Endothelial cell of umbilical vein (primary cell): Measurements from ENCODE around the gene SEZ6. TPM values are rescaled to one million over a fixed set of nuclear protein-coding genes. Genes with fewer than 3 reads are reported as not detected.

ENCODE experiments used
- BruUV-seq: library from RNA; stranded (reverse); fragments of 400-500 nt; replicated peaks from 2 replicates; lab custom pipeline; 2021; lab: Mats Ljungman, UMichigan
- CTCF ChIA-PET: fragments of 300-600, 350-600 bp; sonication (Branson Sonifier 250); formaldehyde crosslinking; loops from one replicate; lab custom pipeline; 2021; ENCODE audit warnings: antibody characterized with exemption, inconsistent platforms; lab: Charles Lee
- POLR2A ChIA-PET: fragments of 300-600, 350-600 bp; sonication (Branson Sonifier 250); formaldehyde crosslinking; loops from one replicate; lab custom pipeline; 2021; ENCODE audit warnings: antibody characterized with exemption, inconsistent platforms; lab: Charles Lee
- DNase-seq: peaks from one replicate; pipeline ENCODE4 v3.0.0-alpha.2; 2011; ENCODE audit warnings: low read depth, low spot score
- FAIRE-seq: peaks from 2 replicates; lab custom pipeline; 2011; peaks lifted over from hg19 to GRCh38; lab: Jason Lieb, UNC
- H2AFZ ChIP-seq: 2 replicates; pipeline ENCODE4 v1.6.0; 2012; ENCODE audit warnings: low read depth, low read length, control low read depth, inconsistent platforms
- H3K27ac ChIP-seq: 2 replicates; pipeline ENCODE4 v1.5.1; 2011; ENCODE audit warnings: low read depth, mild to moderate bottlenecking, control low read depth, low read length, moderate library complexity; ENCODE audit not compliant: insufficient read depth
- H3K27me3 ChIP-seq, 2 experiments: 2 replicates each; pipeline versions ENCODE4 v1.6.0 to v1.6.1; 2011; ENCODE audit warnings: low read length in 2 of 2, mixed read lengths in 1 of 2; ENCODE audit not compliant: control insufficient read depth in 2 of 2, insufficient read depth in 2 of 2
- H3K36me3 ChIP-seq, 2 experiments: 2 replicates in 1 of 2; 3 replicates in 1 of 2; pipeline ENCODE4 v1.5.1; 2011; ENCODE audit warnings: low read length in 2 of 2, mild to moderate bottlenecking in 1 of 2, moderate library complexity in 1 of 2; ENCODE audit not compliant: control insufficient read depth in 2 of 2, insufficient read depth in 2 of 2; ENCODE audit errors: extremely low read depth in 1 of 2
- H3K4me1 ChIP-seq: 3 replicates; pipeline ENCODE4 v1.5.1; 2011; ENCODE audit warnings: mild to moderate bottlenecking, low read length; ENCODE audit not compliant: control insufficient read depth, insufficient read depth; ENCODE audit errors: extremely low read depth
- H3K4me2 ChIP-seq: 2 replicates; pipeline ENCODE4 v1.6.1; 2011; ENCODE audit warnings: low read length, control low read depth, mixed read lengths; ENCODE audit not compliant: insufficient read depth
- H3K4me3 ChIP-seq, 3 experiments: fragments of 200-600 bp in 1 of 3; sonication (generic), shearing (Covaris generic) in 1 of 3; replicated peaks in 1 of 3; 2 replicates each; pipeline ENCODE4 v1.5.1; 2011 to 2016; ENCODE audit warnings: control low read depth in 3 of 3, low read length in 3 of 3, mild to moderate bottlenecking in 2 of 3, inconsistent platforms in 1 of 3, low read depth in 1 of 3, moderate library complexity in 1 of 3; ENCODE audit not compliant: insufficient read depth in 1 of 3
- H3K79me2 ChIP-seq: 2 replicates; pipeline ENCODE4 v1.6.0; 2012; ENCODE audit warnings: low read length, inconsistent platforms; ENCODE audit not compliant: control insufficient read depth, insufficient read depth
- H3K9ac ChIP-seq: replicated peaks from 2 replicates; pipeline ENCODE3; 2011; ENCODE audit warnings: low read length, control low read depth; ENCODE audit not compliant: insufficient read depth; ENCODE audit errors: extremely low read depth
- H3K9me1 ChIP-seq: replicated peaks from 3 replicates; pipeline ENCODE4 v1.6.0; 2011; ENCODE audit warnings: mild to moderate bottlenecking, low read length; ENCODE audit not compliant: control insufficient read depth, insufficient read depth; ENCODE audit errors: extremely low read depth
- H3K9me3 ChIP-seq: replicated peaks from 2 replicates; pipeline ENCODE4 v1.5.1; 2012; ENCODE audit warnings: low read length, inconsistent platforms; ENCODE audit not compliant: control insufficient read depth, insufficient read depth
- H4K20me1 ChIP-seq: replicated peaks from 2 replicates; pipeline ENCODE3; 2011; ENCODE audit warnings: mild to moderate bottlenecking, low read length; ENCODE audit not compliant: control insufficient read depth, insufficient read depth; ENCODE audit errors: extremely low read depth
- CTCF ChIP-seq, 2 donors: IDR thresholded peaks; 1 replicate in 1 of 2; 2 replicates in 1 of 2; pipeline ENCODE4 v1.5.1; 2011; ENCODE audit warnings: low read length in 2 of 2, mild to moderate bottlenecking in 2 of 2, moderate library complexity in 2 of 2, control low read depth in 1 of 2, inconsistent platforms in 1 of 2, low read depth in 1 of 2; ENCODE audit not compliant: insufficient read depth in 1 of 2; ENCODE audit errors: extremely low read depth in 1 of 2
- EZH2 ChIP-seq: IDR thresholded peaks from 2 replicates; pipeline ENCODE4 v1.6.1; 2012; ENCODE audit warnings: borderline replicate concordance, low read depth, mild to moderate bottlenecking, moderate library complexity, low read length, inconsistent platforms; ENCODE audit not compliant: severe bottlenecking
- GATA2 ChIP-seq: IDR thresholded peaks from 2 replicates; pipeline ENCODE4 v1.7.0; 2011; ENCODE audit warnings: low read depth, mild to moderate bottlenecking, moderate library complexity, mixed read lengths, low read length; ENCODE audit not compliant: insufficient read length, insufficient read depth
- POLR2AphosphoS5 ChIP-seq: IDR thresholded peaks from 2 replicates; pipeline ENCODE4 v1.6.1; 2012; ENCODE audit warnings: low read depth, mild to moderate bottlenecking, control low read depth, low read length, moderate library complexity; ENCODE audit not compliant: insufficient read depth
- dilution Hi-C: fragments of 300-500 bp; cut with MboI; formaldehyde crosslinking; loops from one replicate; pipeline ENCODE4 v1.15.0; 2019; ENCODE audit warnings: low sequenced_read_pairs; ENCODE audit not compliant: extremely low pct_ligation_motif_present
- intact Hi-C: fragments of 100-400 bp; cut with micrococcal nuclease; formaldehyde crosslinking; loops from one replicate; pipeline ENCODE4 v1.10.0; 2022
- polyA plus RNA-seq, 4 experiments: library from polyadenylated mRNA; depleted of rRNA in 3 of 4; stranded (reverse) in 3 of 4; unstranded in 1 of 4; fragments of >200 nt; gene quantifications; 2 replicates each; pipeline versions ENCODE4 v1.2.1 to v1.2.3, GENCODE V29; 2011 to 2012; ENCODE audit warnings: missing spikeins in 1 of 4
- total RNA-seq: library from RNA; stranded (reverse); gene quantifications from 2 replicates; pipeline ENCODE4 v1.2.3, GENCODE V29; 2021

Gene SEZ6
- total and polyA plus RNA-seq, 2 donors (not counting 3 experiments of a cell fraction or from before 2014, with no cell fraction given) = not detected

GRCh38 chr17:28912281-28912937, 93.4 kb downstream of the SEZ6 start:
- DNase-seq = peak; percentile 87
- dilution Hi-C loops = no loop called here

More at GRCh38 chr17:28912281-28912937, 93.4 kb downstream of the SEZ6 start:
- H3K9me3 ChIP-seq = no peaks in the 10 kb centered on the region
- H3K9me1 ChIP-seq = no peaks in the 10 kb centered on the region
- peaks cover 21% of the 10 kb centered on the region for H3K4me1 ChIP-seq
- no peak overlapping the region for H3K27ac ChIP-seq
- no TSS peak for BruUV-seq
- no peak overlapping the region for H3K4me3 ChIP-seq
- no peak overlapping the region for H3K4me2 ChIP-seq
- CTCF ChIA-PET = interaction anchor here (0.7 to 7.3 kb wide), 22 partner anchors 10 to 193 kb away, joined by 3 to 62 read pairs (median 3); partner anchors contain the start of genes DHRS13, FAM222B, FLOT2 and PHF12
- POLR2A ChIA-PET = interaction anchor here (0.6 to 0.7 kb wide), 3 partner anchors 17 to 189 kb away, joined by 3 to 7 read pairs (median 3); no protein-coding TSS in a partner anchor
- peaks cover 32 to 61% of the 10 kb centered on the region in 2 experiments for H3K36me3 ChIP-seq
- TF ChIP-seq POLR2AphosphoS5 (peak; percentile 27), CTCF (IDR thresholded peaks at IDR 0.05; ENCODE audit: extremely low read depth in 1 of 2, insufficient read depth in 1 of 2, low read depth in 1 of 2, low read length in 2 of 2) (peak; percentile 72 to 73), EZH2 (no peak), GATA2 (peak; percentile 70)
- peak; percentile 76 for FAIRE-seq
- H4K20me1 ChIP-seq = no peaks in the 10 kb centered on the region
- H3K79me2 ChIP-seq = no peaks in the 10 kb centered on the region
- H3K27me3 ChIP-seq = no peaks in the 10 kb centered on the region
- intact Hi-C loops = loop anchor here (1.0 kb wide), 1 partner anchor 41 kb away; no protein-coding TSS in a partner anchor
- no peak overlapping the region for H2AFZ ChIP-seq
- H3K9ac ChIP-seq = no peak overlapping the region
